GM23338 (cell line): ENCODE measurements around the gene ATP23. TPM values are rescaled to one million over a fixed set of nuclear protein-coding genes. Genes with fewer than 3 reads are reported as not detected.

Source experiments
- ATAC-seq: fragments of 200-7000 bp; cut with Tn5 transposase; 3 replicates; pipeline ENCODE4 v1.9.1; 2020
- DNase-seq: peaks from one replicate; pipeline ENCODE4 v3.0.0-alpha.2; 2015; ENCODE audit warnings: low spot score
- H2AFZ ChIP-seq: fragments of 200-600 bp; sonication (generic); 2 replicates; pipeline ENCODE4 v1.8.0; 2016; ENCODE audit warnings: antibody characterized with exemption, mild to moderate bottlenecking, moderate library complexity
- H3F3A ChIP-seq: fragments of 200-600 bp; sonication (generic); replicated peaks from 2 replicates; pipeline ENCODE4 v1.8.0; 2017; ENCODE audit warnings: antibody characterized with exemption, mixed run types, low read depth
- H3K27ac ChIP-seq: fragments of 200-600 bp; sonication (generic); 2 replicates; pipeline ENCODE4 v1.6.1; 2016; ENCODE audit warnings: low read depth
- H3K27me3 ChIP-seq: fragments of 200-600 bp; sonication (generic); 2 replicates; pipeline ENCODE4 v1.8.0; 2016; ENCODE audit warnings: mild to moderate bottlenecking, mixed run types, moderate library complexity; ENCODE audit not compliant: insufficient read depth
- H3K36me3 ChIP-seq: fragments of 200-600 bp; sonication (generic); 2 replicates; pipeline ENCODE4 v1.8.0; 2016; ENCODE audit warnings: mild to moderate bottlenecking; ENCODE audit not compliant: insufficient read depth
- H3K4me1 ChIP-seq: fragments of 200-600 bp; sonication (generic); 2 replicates; pipeline ENCODE4 v1.8.0; 2016; ENCODE audit warnings: mild to moderate bottlenecking, moderate library complexity; ENCODE audit not compliant: insufficient read depth
- H3K4me2 ChIP-seq: fragments of 200-600 bp; sonication (generic); 2 replicates; pipeline ENCODE4 v1.7.1; 2017; ENCODE audit warnings: mixed run types
- H3K4me3 ChIP-seq: fragments of 200-600 bp; sonication (generic); 2 replicates; pipeline ENCODE4 v1.6.1; 2016; ENCODE audit warnings: mixed run types
- H3K79me2 ChIP-seq: fragments of 200-600 bp; sonication (generic); replicated peaks from 2 replicates; pipeline ENCODE4 v1.8.0; 2017; ENCODE audit warnings: mild to moderate bottlenecking; ENCODE audit not compliant: insufficient read depth
- H3K9me2 ChIP-seq: fragments of 200-600 bp; sonication (generic); 2 replicates; pipeline ENCODE4 v1.8.0; 2017; ENCODE audit not compliant: insufficient read depth
- H4K20me1 ChIP-seq: fragments of 200-600 bp; sonication (generic); replicated peaks from 2 replicates; pipeline ENCODE4 v1.8.0; 2017; ENCODE audit warnings: mild to moderate bottlenecking; ENCODE audit not compliant: insufficient read depth
- H3K27ac Mint-ChIP-seq: 2 replicates; pipeline ENCODE4 v1.8.0; 2020; ENCODE audit warnings: inconsistent platforms, mild to moderate bottlenecking, moderate library complexity, mixed read lengths
- H3K27me3 Mint-ChIP-seq: 3 replicates; pipeline ENCODE4 v1.8.0; 2022; ENCODE audit warnings: low read depth, mild to moderate bottlenecking, moderate library complexity, mixed read lengths, inconsistent platforms; ENCODE audit not compliant: insufficient read depth, poor library complexity
- H3K36me3 Mint-ChIP-seq: 3 replicates; pipeline ENCODE4 v1.8.0; 2021; ENCODE audit warnings: low read depth, mild to moderate bottlenecking, inconsistent platforms, moderate library complexity, mixed read lengths
- H3K4me1 Mint-ChIP-seq: 3 replicates; pipeline ENCODE4 v1.8.0; 2020; ENCODE audit warnings: mild to moderate bottlenecking, inconsistent platforms, mixed read lengths
- H3K4me3 Mint-ChIP-seq: 3 replicates; pipeline ENCODE4 v1.8.0; 2021; ENCODE audit warnings: moderate library complexity, mild to moderate bottlenecking, inconsistent platforms, mixed read lengths
- H3K9me3 Mint-ChIP-seq: 3 replicates; pipeline ENCODE4 v1.8.0; 2020; ENCODE audit warnings: moderate library complexity, mild to moderate bottlenecking, inconsistent platforms, mixed read lengths
- CREB1 ChIP-seq: fragments of 250-450 bp; sonication (Bioruptor Pico); IDR thresholded peaks from 2 replicates; pipeline ENCODE4 v1.5.0; 2020; ENCODE audit warnings: low read depth, mild to moderate bottlenecking, moderate library complexity
- EZH2phosphoT487 ChIP-seq: fragments of 200-600 bp; sonication (generic); IDR thresholded peaks from one replicate; pipeline ENCODE4 v1.8.1; 2018; ENCODE audit warnings: antibody characterized with exemption; ENCODE audit not compliant: unreplicated experiment
- NANOG ChIP-seq: IDR thresholded peaks from 2 replicates; pipeline ENCODE4 v1.6.1; 2016; ENCODE audit warnings: antibody characterized with exemption, borderline replicate concordance
- STAT1 ChIP-seq: IDR thresholded peaks from one replicate; pipeline ENCODE4 v1.6.1; 2016; ENCODE audit warnings: antibody characterized with exemption; ENCODE audit not compliant: unreplicated experiment
- ZNF114 ChIP-seq: fragments of 250-450 bp; sonication (Bioruptor Pico); IDR thresholded peaks from 2 replicates; pipeline ENCODE4 v1.5.0; 2020; ENCODE audit warnings: mild to moderate bottlenecking, moderate library complexity
- ZNF331 ChIP-seq: fragments of 250-450 bp; sonication (Bioruptor Pico); IDR thresholded peaks from 2 replicates; pipeline ENCODE4 v1.5.0; 2020; ENCODE audit warnings: low read depth, mild to moderate bottlenecking, moderate library complexity
- ZNF462 ChIP-seq: fragments of 250-450 bp; sonication (Bioruptor Pico); IDR thresholded peaks from 2 replicates; pipeline ENCODE4 v1.5.0; 2020; ENCODE audit warnings: mild to moderate bottlenecking, moderate library complexity
- polyA plus RNA-seq: library from polyadenylated mRNA; unstranded; fragments of >200 nt; fragmentation: Nextera tagmentation; extraction: Ambion mirVana; gene quantifications from 2 replicates; pipeline ENCODE4 v1.2.1, GENCODE V29; 2016
- total RNA-seq: library from RNA; depleted of rRNA; stranded (reverse); fragments of >200 nt; shearing (Covaris generic); gene quantifications from 2 replicates; pipeline ENCODE4 v1.2.3, GENCODE V29; 2014
- TF ChIP-seq, protein P1 (sequence below): IDR thresholded peaks from 2 replicates; pipeline ENCODE4 v1.6.1; 2016; ENCODE audit warnings: antibody characterized with exemption

The ATP23 gene
- total and polyA plus RNA-seq, 2 experiments from 2014 or later: 14.7 to 21.0 TPM

GRCh38 chr12:57906821-57907220 is 34.5 kb upstream of the ATP23 start (continued):
- no peak for TF ChIP-seq ZNF331 (CRISPR knock-in tag)
- no peak for TF ChIP-seq CREB1 (CRISPR knock-in tag)
- no peak for TF ChIP-seq EZH2phosphoT487
- TF ChIP-seq STAT1: no peak

DNA sequence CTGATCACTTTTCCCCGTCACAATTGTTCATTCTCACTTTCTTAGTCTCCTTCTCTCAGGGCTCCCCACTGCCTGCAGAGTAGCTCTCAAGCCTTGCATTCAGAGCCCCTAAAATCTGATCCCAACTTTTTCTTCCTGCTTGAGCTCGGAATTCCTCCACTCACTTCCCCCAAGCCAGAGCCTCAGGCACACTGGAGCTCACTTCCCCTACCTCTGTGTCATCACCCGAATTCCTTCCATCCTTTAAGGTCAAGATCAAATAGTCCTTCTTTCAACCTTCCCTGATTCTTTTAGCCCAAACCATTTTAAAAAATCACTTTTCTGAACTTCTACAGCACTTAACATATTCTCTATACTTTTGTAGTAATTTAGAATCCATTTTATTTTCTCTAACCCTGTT is 34.1 kb upstream of the ATP23 start:
- Histone ChIP-seq H3K9me2 (no peaks in the 10 kb centered on the region), H4K20me1 (no peaks in the 10 kb centered on the region), H3K4me2 (no peak overlapping the region), H3K36me3 (no peaks in the 10 kb centered on the region), H3K79me2 (no peaks in the 10 kb centered on the region), H3K4me1 (no peaks in the 10 kb centered on the region; the same call in 1 of the 2 replicates), H2AFZ (no peak overlapping the region), H3K4me3 (no peak overlapping the region), H3K27me3 (peaks cover 10% of the 10 kb centered on the region; the same call in 1 of the 2 replicates), H3K27ac (no peak overlapping the region), H3F3A (no peaks in the 10 kb centered on the region)
- no peak overlapping the region for H3K27ac Mint-ChIP-seq
- ATAC-seq (no peak), DNase-seq (no peak)
- no peaks in the 10 kb centered on the region; the same call in 2 of the 3 replicates for H3K9me3 Mint-ChIP-seq
- H3K4me3 Mint-ChIP-seq: no peak overlapping the region
- H3K36me3 Mint-ChIP-seq: no peaks in the 10 kb centered on the region
- H3K27me3 Mint-ChIP-seq: peaks cover 9% of the 10 kb centered on the region
- peaks cover 8% of the 10 kb centered on the region for H3K4me1 Mint-ChIP-seq
- no peak for TF ChIP-seq ZNF462 (CRISPR knock-in tag)
- no peak for TF ChIP-seq ZNF331 (CRISPR knock-in tag)
- no peak for TF ChIP-seq NANOG
- TF ChIP-seq, protein P1, sequence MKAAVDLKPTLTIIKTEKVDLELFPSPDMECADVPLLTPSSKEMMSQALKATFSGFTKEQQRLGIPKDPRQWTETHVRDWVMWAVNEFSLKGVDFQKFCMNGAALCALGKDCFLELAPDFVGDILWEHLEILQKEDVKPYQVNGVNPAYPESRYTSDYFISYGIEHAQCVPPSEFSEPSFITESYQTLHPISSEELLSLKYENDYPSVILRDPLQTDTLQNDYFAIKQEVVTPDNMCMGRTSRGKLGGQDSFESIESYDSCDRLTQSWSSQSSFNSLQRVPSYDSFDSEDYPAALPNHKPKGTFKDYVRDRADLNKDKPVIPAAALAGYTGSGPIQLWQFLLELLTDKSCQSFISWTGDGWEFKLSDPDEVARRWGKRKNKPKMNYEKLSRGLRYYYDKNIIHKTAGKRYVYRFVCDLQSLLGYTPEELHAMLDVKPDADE: no peak
- TF ChIP-seq ZNF114 (CRISPR knock-in tag): no peak
- TF ChIP-seq CREB1 (CRISPR knock-in tag): no peak
